Uterus (tissue), 2 donors: ENCODE measurements around the gene SNX30.

Source experiments
- CTCF ChIP-seq, 4 experiments: fragments of 200-600 bp in 2 of 4; fragments of 450-650 bp in 2 of 4; sonication (generic) in 2 of 4; IDR thresholded peaks; one replicate each; pipeline ENCODE4 v1.5.1; 2016 to 2019; ENCODE audit warnings: antibody characterized with exemption in 4 of 4, mild to moderate bottlenecking in 2 of 4, moderate library complexity in 1 of 4
- POLR2A ChIP-seq, 2 donors: fragments of 450-650 bp; IDR thresholded peaks; one replicate each; pipeline ENCODE4 v1.6.1; 2016; ENCODE audit warnings: antibody characterized with exemption in 2 of 2, mild to moderate bottlenecking in 1 of 2, moderate library complexity in 1 of 2

GRCh38 chr9:112784020-112784785 lies 33.6 kb downstream of the SNX30 start:
- TF ChIP-seq CTCF (IDR thresholded peaks at IDR 0.05), result no peak
- TF ChIP-seq POLR2A (IDR thresholded peaks at IDR 0.05), result no peak
